Heart left ventricle (tissue), 13 donors: Measurements from ENCODE around the gene STIL.

Experiments used
- CTCF ChIP-seq, 12 donors: fragments of 200-600 bp; sonication (generic) in 4 of 12; IDR thresholded peaks; one replicate each; pipeline versions ENCODE4 v1.5.0 to v1.8.0; 2018 to 2022; ENCODE audit warnings: antibody characterized with exemption in 12 of 12, mild to moderate bottlenecking in 5 of 12
- POLR2A ChIP-seq, 2 donors: fragments of 450-650 bp; IDR thresholded peaks; one replicate each; pipeline ENCODE4 v1.6.1; 2017; ENCODE audit warnings: antibody characterized with exemption in 2 of 2, mild to moderate bottlenecking in 2 of 2, moderate library complexity in 2 of 2
- donor health status: ischemic (EF 13 %, LVEDD 7.1; RV severe dilation, severe dysfunction).
- donor health status: DM: no; HTN: yes; CAD: no.
- donor health status: DM: no; HTN: no; CAD: no.
- donor health status: ischemic (EF 25% LVEDD 6.9; RV normal size, moderate dysfunction).
- donor health status: ischemic (EF 25% LVEDD 5.7; RV mildly dilated, moderate dysfunction).
- donor health status: ischemic (EF 35%, LVEDD 5.7; RV mildly dilated, moderate dysfunction).
- donor health status: nonischemic (EF 11% LVEDD 7.7; RV severe dilation, severe dysfunction).
- donor health status: DM: yes; HTN: yes; CAD: no.
- donor health status: PGD.
- donor health status: ischemic (EF 29% LVEDD 5.4; RV normal size, mild dysfunction).
- donor health status: nonischemic (EF 23%, LVEDD 6.1; RV moderate dilation, normal function).

GRCh38 chr1:47231301-47232186, 82.4 kb downstream of the STIL start:
- TF ChIP-seq CTCF (IDR thresholded peaks at IDR 0.05) = no peak
- TF ChIP-seq POLR2A (IDR thresholded peaks at IDR 0.05) = peak in 1 of 2 donors; percentile 34
